Lower lobe of right lung (tissue), 2 donors: ENCODE data around the gene ITIH2. TPM values are rescaled to one million over a fixed set of nuclear protein-coding genes. Genes with fewer than 3 reads are reported as not detected.

Experiments
- ATAC-seq, 2 donors: fragments of 200-7000 bp; cut with Tn5 transposase; one replicate each; pipeline ENCODE4 v1.9.1; 2020 to 2022; ENCODE audit warnings: mild to moderate bottlenecking in 2 of 2, moderate library complexity in 2 of 2
- DNase-seq: peaks from one replicate; pipeline ENCODE4 v3.0.0-alpha.2; 2020
- H3K27ac ChIP-seq: fragments of 200-600 bp; one replicate; pipeline ENCODE4 v1.8.0; 2022
- H3K27me3 ChIP-seq: fragments of 200-600 bp; one replicate; pipeline ENCODE4 v1.8.0; 2022; ENCODE audit warnings: low read depth
- H3K36me3 ChIP-seq: fragments of 200-600 bp; one replicate; pipeline ENCODE4 v1.8.0; 2022; ENCODE audit warnings: mild to moderate bottlenecking
- H3K4me1 ChIP-seq: fragments of 200-600 bp; one replicate; pipeline ENCODE4 v1.8.0; 2022
- H3K4me3 ChIP-seq: fragments of 200-600 bp; one replicate; pipeline ENCODE4 v1.8.0; 2022; ENCODE audit warnings: mild to moderate bottlenecking
- H3K9me3 ChIP-seq: fragments of 200-600 bp; one replicate; pipeline ENCODE4 v1.8.0; 2022
- intact Hi-C: fragments of 100-400 bp; cut with DNase I; formaldehyde crosslinking; loops from one replicate; pipeline ENCODE4 v1.11.0; 2022
- total RNA-seq: library from RNA; stranded (reverse); fragmentation: NEBNext Ultra II Directional; extraction: Animal tissue kit (Norgen Biotek cat#: 25700); gene quantifications from one replicate; pipeline ENCODE4 v1.2.1, GENCODE V29; 2021
- TF ChIP-seq, protein P1 (sequence below): fragments of 200-600 bp; IDR thresholded peaks from one replicate; pipeline ENCODE4 v1.8.0; 2022; ENCODE audit warnings: antibody characterized with exemption, mild to moderate bottlenecking
- donor health status: DM: no; HTN: yes; CAD: no; lungs with severe emphysema.

The ITIH2 gene
- total RNA-seq, 1 donor from 2014 or later: 0.32 TPM

DNA sequence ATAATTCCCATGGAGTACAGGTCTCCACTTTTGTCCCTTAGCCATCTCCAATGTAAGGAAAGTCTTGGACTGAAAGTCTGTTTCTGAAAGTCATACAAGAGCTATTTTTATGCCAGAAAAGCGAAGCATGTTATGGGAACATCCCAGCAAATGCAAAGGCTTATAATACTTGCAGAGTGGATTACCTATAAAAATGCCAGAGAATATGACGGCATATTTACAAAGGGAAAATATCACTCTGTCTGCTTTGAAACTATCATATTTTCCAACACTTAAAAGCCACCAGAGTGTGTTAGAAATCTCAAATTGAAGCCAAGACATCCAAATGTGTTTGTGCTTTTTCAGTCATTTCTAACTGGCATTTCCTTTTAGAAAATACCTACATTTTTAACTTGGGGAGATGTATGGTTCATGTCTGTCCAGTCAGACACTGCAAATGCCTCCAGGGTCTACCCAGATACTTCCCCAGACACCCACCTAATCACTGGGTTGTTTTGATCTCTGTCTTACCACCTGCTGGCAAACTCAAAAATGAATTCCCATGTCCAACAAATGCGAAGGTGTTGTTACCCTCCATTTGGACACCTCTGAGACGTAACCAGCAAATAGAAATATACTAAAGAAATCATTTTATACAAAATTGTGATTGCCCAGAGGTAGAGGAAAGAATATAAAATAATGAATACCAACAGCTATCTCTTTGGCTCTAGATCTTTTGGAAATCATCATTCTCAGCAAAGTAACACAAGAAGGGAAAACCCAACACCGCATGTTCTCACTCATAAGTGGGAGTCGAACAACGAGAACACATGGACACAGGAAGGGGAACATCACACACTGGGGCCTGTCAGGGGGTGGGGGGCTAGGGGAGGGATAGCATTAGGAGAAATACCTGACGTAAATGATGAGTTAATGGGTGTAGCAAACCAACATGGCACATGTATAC, 1.2 kb downstream of the ITIH2 start:
- TF ChIP-seq, protein P1, sequence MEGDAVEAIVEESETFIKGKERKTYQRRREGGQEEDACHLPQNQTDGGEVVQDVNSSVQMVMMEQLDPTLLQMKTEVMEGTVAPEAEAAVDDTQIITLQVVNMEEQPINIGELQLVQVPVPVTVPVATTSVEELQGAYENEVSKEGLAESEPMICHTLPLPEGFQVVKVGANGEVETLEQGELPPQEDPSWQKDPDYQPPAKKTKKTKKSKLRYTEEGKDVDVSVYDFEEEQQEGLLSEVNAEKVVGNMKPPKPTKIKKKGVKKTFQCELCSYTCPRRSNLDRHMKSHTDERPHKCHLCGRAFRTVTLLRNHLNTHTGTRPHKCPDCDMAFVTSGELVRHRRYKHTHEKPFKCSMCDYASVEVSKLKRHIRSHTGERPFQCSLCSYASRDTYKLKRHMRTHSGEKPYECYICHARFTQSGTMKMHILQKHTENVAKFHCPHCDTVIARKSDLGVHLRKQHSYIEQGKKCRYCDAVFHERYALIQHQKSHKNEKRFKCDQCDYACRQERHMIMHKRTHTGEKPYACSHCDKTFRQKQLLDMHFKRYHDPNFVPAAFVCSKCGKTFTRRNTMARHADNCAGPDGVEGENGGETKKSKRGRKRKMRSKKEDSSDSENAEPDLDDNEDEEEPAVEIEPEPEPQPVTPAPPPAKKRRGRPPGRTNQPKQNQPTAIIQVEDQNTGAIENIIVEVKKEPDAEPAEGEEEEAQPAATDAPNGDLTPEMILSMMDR: no peak
- DNase-seq (no peak), ATAC-seq (no peak)
- Histone ChIP-seq H3K36me3 (no peaks in the 10 kb centered on the region), H3K27ac (no peak overlapping the region), H3K4me1 (no peaks in the 10 kb centered on the region), H3K4me3 (no peak overlapping the region), H3K9me3 (no peaks in the 10 kb centered on the region), H3K27me3 (peaks cover 5% of the 10 kb centered on the region)
- intact Hi-C loops: no loop called here

DNA sequence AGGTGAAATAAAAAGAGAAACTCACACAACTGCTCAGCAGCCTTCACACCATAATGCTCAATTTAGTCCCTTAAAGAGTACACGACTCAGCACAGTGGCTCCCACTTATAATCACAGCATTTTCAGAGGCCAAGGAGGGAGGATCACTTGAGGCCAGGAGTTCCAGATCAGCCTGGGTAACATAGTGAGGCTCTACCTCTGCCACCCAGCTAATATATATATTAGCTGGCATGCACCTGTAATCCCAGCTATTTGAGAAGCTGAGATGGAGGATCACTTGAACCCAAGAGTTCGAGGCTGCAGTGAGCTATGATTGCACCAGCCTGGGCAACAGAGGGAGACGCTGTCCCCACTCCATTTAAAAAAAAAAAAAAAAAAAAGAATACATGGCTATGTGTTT, 2.2 kb downstream of the ITIH2 start:
- no peaks in the 10 kb centered on the region for H3K9me3 ChIP-seq
- no peak overlapping the region for H3K27ac ChIP-seq
- H3K27me3 ChIP-seq: peaks cover 4% of the 10 kb centered on the region
- intact Hi-C loops: no loop called here
- no peak overlapping the region for H3K4me3 ChIP-seq
- H3K36me3 ChIP-seq: no peaks in the 10 kb centered on the region
- no peak for DNase-seq
- H3K4me1 ChIP-seq: no peaks in the 10 kb centered on the region
- no peak for ATAC-seq
- TF ChIP-seq, protein P1: no peak

DNA sequence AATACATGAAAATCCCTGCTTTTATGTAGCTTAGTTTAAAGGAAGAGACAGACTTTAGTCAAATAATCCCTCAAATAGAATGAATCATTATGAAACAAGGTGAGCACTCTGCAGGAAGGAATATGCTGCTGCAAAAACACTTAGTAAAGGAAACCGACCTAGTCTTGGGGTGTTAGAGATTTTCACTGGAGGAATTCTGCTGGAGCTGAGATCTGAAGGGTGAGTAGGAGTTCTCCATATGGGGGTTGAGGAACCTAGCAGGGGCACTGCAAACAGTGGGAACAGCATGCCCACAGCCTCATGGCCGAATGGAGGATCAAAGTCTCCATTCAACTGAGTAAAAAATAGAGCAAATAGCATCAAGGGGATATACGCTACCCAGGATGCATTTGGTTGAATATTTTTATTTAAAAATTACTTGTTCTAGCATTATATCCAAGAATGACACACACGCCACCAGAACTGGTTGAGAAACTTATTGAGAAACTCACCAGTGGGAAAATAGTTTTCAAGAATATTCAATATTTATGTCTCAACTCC, 3.5 kb downstream of the ITIH2 start:
- no peak for ATAC-seq
- H3K9me3 ChIP-seq: no peaks in the 10 kb centered on the region

DNA sequence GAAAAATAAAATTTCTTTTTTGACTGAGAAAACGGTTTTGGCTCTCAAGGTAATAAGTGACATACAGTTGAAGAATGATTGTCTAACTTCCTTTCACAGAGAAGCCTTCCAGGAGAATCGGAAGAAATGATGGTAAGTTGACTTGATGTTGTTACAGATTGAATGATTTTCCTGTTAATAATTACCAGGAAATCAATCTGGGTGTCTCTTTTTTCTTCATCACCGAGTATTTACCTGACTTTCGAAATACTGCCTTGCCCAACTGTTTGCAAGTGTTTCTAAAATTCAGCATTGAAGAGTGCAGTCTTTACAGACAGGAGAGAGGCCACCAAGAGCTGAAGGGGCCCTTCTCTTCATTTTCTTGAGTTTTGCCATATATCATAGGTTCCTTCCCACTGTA, 4.0 kb downstream of the ITIH2 start:
- DNase-seq: no peak
- intact Hi-C loops: no loop called here
- Histone ChIP-seq H3K36me3 (no peaks in the 10 kb centered on the region), H3K9me3 (no peaks in the 10 kb centered on the region), H3K4me3 (no peak overlapping the region), H3K27ac (no peak overlapping the region), H3K27me3 (peaks cover 8% of the 10 kb centered on the region), H3K4me1 (no peaks in the 10 kb centered on the region)
- TF ChIP-seq, protein P1: no peak
- peak in 1 of 2 donors; percentile 54 for ATAC-seq

More for the DNA sequence above, 3.5 kb downstream of the ITIH2 start:
- H3K4me3 ChIP-seq: no peak overlapping the region
- peaks cover 8% of the 10 kb centered on the region for H3K27me3 ChIP-seq
- TF ChIP-seq, protein P1: no peak
- no peak for DNase-seq
- no peak overlapping the region for H3K27ac ChIP-seq
- intact Hi-C loops: no loop called here
- H3K36me3 ChIP-seq: no peaks in the 10 kb centered on the region
- H3K4me1 ChIP-seq: no peaks in the 10 kb centered on the region

DNA sequence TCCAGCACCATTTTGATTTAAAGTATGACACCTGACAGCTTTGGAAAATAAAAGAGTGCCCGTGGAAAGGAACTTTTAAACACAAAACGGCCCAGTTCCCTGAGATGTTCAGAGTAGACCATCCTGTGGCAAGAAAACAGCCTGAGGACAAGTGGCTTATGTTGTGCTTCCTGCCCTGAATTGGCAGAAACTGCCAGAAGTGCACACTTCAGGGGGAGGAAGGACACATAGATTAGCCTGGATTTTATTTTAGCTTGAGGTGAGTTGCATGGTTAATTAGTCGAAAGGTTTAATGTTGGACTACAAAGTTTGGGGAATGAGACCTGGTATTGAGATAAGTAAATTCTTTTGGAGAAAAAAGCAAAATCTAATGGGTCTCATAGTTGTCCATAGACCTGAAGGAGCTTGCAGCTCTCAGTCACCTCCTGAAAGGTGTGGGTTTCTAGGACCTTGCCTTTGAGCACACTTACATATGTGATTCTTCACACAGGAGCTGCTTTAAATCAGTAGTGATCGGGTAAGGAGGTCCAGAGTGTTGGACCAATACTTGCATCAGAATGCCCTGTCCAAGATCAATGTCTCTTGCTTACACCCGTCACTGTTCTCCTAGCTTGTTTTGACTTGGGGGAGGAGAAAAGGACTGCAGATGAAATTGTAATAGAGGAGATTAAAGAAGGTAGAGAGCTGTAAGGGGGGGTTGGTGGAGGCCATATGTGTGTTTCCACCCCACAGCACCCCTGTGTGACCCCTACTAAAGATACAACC, 4.9 kb downstream of the ITIH2 start:
- no peak for DNase-seq
- Histone ChIP-seq H3K9me3 (no peaks in the 10 kb centered on the region), H3K4me3 (no peak overlapping the region), H3K27ac (no peak overlapping the region), H3K36me3 (no peaks in the 10 kb centered on the region), H3K4me1 (no peaks in the 10 kb centered on the region), H3K27me3 (peaks cover 8% of the 10 kb centered on the region)
- ATAC-seq: no peak
- intact Hi-C loops: no loop called here
- TF ChIP-seq, protein P1: no peak
